CD8-positive, alpha-beta memory T cell (primary cell): ENCODE results near the gene AGPAT4. TPM values are rescaled to one million over a fixed set of nuclear protein-coding genes. Genes with fewer than 3 reads are reported as not detected.
A peak's percentile ranks its signal among the peaks of the same experiment; 100 is the strongest.
"Not testable (repeated sequence)": the region's sequence is repeated elsewhere in the genome, so short reads cannot be mapped to it uniquely, and the experiment has no call there.

Source experiments
- CTCF ChIA-PET: fragments of 350-600 bp; sonication (Branson Sonifier 250); formaldehyde crosslinking; loops from one replicate; lab custom pipeline; 2021; ENCODE audit warnings: antibody characterized with exemption; lab: Charles Lee
- POLR2A ChIA-PET: fragments of 350-600 bp; sonication (Branson Sonifier 250); formaldehyde crosslinking; loops from one replicate; lab custom pipeline; 2021; ENCODE audit warnings: antibody characterized with exemption; lab: Charles Lee
- DNase-seq, 5 donors: peaks; one replicate each; pipeline versions ENCODE4 v3.0.0 to v3.0.0-alpha.2; 2020 to 2022; ENCODE audit warnings: mixed read lengths in 1 of 5
- H3K27ac ChIP-seq: one replicate; pipeline ENCODE4 v1.7.0; 2013; ENCODE audit warnings: low read depth, mild to moderate bottlenecking, low read length, moderate library complexity
- H3K27me3 ChIP-seq: 2 replicates; pipeline ENCODE4 v1.7.0; 2013; ENCODE audit warnings: low read length, mild to moderate bottlenecking; ENCODE audit not compliant: insufficient read depth, poor library complexity, severe bottlenecking
- H3K36me3 ChIP-seq: 2 replicates; pipeline ENCODE4 v1.7.0; 2013; ENCODE audit warnings: mild to moderate bottlenecking, low read length, moderate library complexity; ENCODE audit not compliant: insufficient read depth
- H3K4me1 ChIP-seq: 2 replicates; pipeline ENCODE4 v1.7.0; 2013; ENCODE audit warnings: mild to moderate bottlenecking, low read length, moderate library complexity; ENCODE audit not compliant: insufficient read depth
- H3K4me3 ChIP-seq: 2 replicates; pipeline ENCODE4 v1.7.0; 2013; ENCODE audit warnings: mild to moderate bottlenecking, low read length
- H3K9me3 ChIP-seq: 2 replicates; pipeline ENCODE4 v1.7.0; 2013; ENCODE audit warnings: mild to moderate bottlenecking, low read length
- H3K27ac Mint-ChIP-seq, 8 donors: one replicate each; pipeline ENCODE4 v1.8.0; 2020 to 2021; ENCODE audit warnings: mixed read lengths in 8 of 8, mild to moderate bottlenecking in 6 of 8, inconsistent platforms in 3 of 8, moderate library complexity in 3 of 8
- H3K27me3 Mint-ChIP-seq, 2 donors: one replicate each; pipeline ENCODE4 v1.8.0; 2020 to 2021; ENCODE audit warnings: mixed read lengths in 2 of 2, mild to moderate bottlenecking in 1 of 2, moderate library complexity in 1 of 2
- H3K36me3 Mint-ChIP-seq, 3 donors: one replicate each; pipeline ENCODE4 v1.8.0; 2020 to 2021; ENCODE audit warnings: mixed read lengths in 3 of 3, inconsistent platforms in 1 of 3, mild to moderate bottlenecking in 1 of 3
- H3K4me1 Mint-ChIP-seq, 3 donors: one replicate each; pipeline ENCODE4 v1.8.0; 2020 to 2021; ENCODE audit warnings: mixed read lengths in 3 of 3, inconsistent platforms in 1 of 3, mild to moderate bottlenecking in 1 of 3
- H3K4me3 Mint-ChIP-seq, 7 donors: one replicate each; pipeline ENCODE4 v1.8.0; 2020 to 2021; ENCODE audit warnings: mixed read lengths in 7 of 7, mild to moderate bottlenecking in 6 of 7, moderate library complexity in 4 of 7, inconsistent platforms in 2 of 7
- H3K9me3 Mint-ChIP-seq, 5 donors: one replicate each; pipeline ENCODE4 v1.8.0; 2020 to 2022; ENCODE audit warnings: mixed read lengths in 5 of 5, mild to moderate bottlenecking in 3 of 5, moderate library complexity in 2 of 5, inconsistent platforms in 1 of 5
- polyA plus RNA-seq: library from polyadenylated mRNA; unstranded; fragments of 300-500 nt; fragmentation: Illumina TruSeq; gene quantifications from one replicate; pipeline ENCODE4 v1.2.3, GENCODE V29; 2021
- total RNA-seq, 2 experiments: library from RNA; stranded (reverse); gene quantifications; one replicate each; pipeline ENCODE4 v1.2.3, GENCODE V29; 2021

Gene AGPAT4
- total and polyA plus RNA-seq, 3 experiments from 2014 or later = 2.2 to 5.9 (median 2.8) TPM

GRCh38 chr6:161188547-161189465 lies 85.1 kb downstream of the AGPAT4 start:
- Mint-ChIP-seq H3K4me3 (no peak overlapping the region), H3K9me3 (peaks cover 0 to 10% (median 5%) of the 10 kb centered on the region in 5 donors), H3K27me3 (no peaks in the 10 kb centered on the region), H3K27ac (peak overlapping the region in 1 of 8 donors; percentile 39), H3K36me3 (peaks cover 1 to 23% (median 4%) of the 10 kb centered on the region in 3 donors), H3K4me1 (peaks cover 0 to 3% (median 0%) of the 10 kb centered on the region in 3 donors)
- ChIA-PET CTCF (interaction anchor here (1.3 kb wide), 1 partner anchor 10 kb away, joined by 4 read pairs; no protein-coding TSS in a partner anchor), POLR2A (no interaction called here)
- Histone ChIP-seq H3K27me3 (no peaks in the 10 kb centered on the region), H3K9me3 (no peaks in the 10 kb centered on the region), H3K36me3 (no peaks in the 10 kb centered on the region), H3K27ac (no peak overlapping the region), H3K4me1 (no peaks in the 10 kb centered on the region), H3K4me3 (no peak overlapping the region)
- no peak for DNase-seq

DNA sequence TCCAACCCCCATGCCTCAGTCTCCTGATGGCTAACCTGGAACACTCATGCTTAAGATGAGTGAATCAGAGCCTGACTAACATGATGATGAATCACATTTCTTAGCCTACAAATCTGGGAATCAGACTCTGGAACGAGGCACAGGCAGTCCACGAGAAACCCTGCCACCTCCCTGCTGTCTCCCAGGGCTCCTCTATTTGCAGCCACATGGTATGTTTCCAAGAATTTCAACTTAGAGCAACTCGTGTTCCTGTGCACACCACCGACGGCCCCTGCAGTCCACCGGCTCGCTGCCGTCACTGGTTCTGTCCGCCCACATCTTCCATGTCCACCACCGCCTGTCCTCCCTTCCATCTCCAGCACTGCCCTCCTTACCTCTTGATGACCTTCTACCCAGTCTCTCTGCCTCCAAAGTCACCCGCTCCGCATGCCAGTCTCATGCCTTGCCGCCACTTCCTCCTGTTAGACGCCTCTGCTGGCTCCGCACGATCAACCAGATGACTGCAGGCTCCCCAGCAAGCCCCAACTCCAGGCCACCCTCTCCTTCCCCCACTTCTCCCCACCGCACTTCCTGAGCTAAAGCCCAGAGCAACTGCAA lies 87.6 kb downstream of the AGPAT4 start:
- Histone ChIP-seq H3K27ac (no peak overlapping the region), H3K9me3 (no peaks in the 10 kb centered on the region), H3K4me1 (no peaks in the 10 kb centered on the region), H3K36me3 (no peaks in the 10 kb centered on the region), H3K27me3 (no peaks in the 10 kb centered on the region), H3K4me3 (no peak overlapping the region)
- H3K36me3 Mint-ChIP-seq = peaks cover 1 to 13% (median 4%) of the 10 kb centered on the region in 3 donors
- no peak for DNase-seq
- peaks cover 0 to 3% (median 0%) of the 10 kb centered on the region in 3 donors for H3K4me1 Mint-ChIP-seq
- peak overlapping the region in 1 of 7 donors; percentile 48 for H3K4me3 Mint-ChIP-seq
- no peaks in the 10 kb centered on the region for H3K27me3 Mint-ChIP-seq
- H3K27ac Mint-ChIP-seq = peak overlapping the region in 2 of 8 donors; percentile 15 to 22
- CTCF ChIA-PET = no interaction called here
- POLR2A ChIA-PET = no interaction called here
- no peaks in the 10 kb centered on the region for H3K9me3 Mint-ChIP-seq

- ChIA-PET POLR2A (no interaction called here), CTCF (interaction anchor here (1.4 kb wide), 1 partner anchor 190 kb away, joined by 3 read pairs; no protein-coding TSS in a partner anchor)
- DNase-seq = no peak
- H3K36me3 ChIP-seq = no peaks in the 10 kb centered on the region
- H3K27me3 ChIP-seq = no peaks in the 10 kb centered on the region
- no peak overlapping the region for H3K4me3 ChIP-seq
- no peaks in the 10 kb centered on the region for H3K4me1 Mint-ChIP-seq
- no peak overlapping the region for H3K4me3 Mint-ChIP-seq
- H3K36me3 Mint-ChIP-seq = peaks cover 1 to 28% (median 3%) of the 10 kb centered on the region in 3 donors
- no peaks in the 10 kb centered on the region for H3K9me3 ChIP-seq
- no peaks in the 10 kb centered on the region for H3K4me1 ChIP-seq
- H3K27ac ChIP-seq = no peak overlapping the region
- H3K27me3 Mint-ChIP-seq = peaks cover 0 to 1% of the 10 kb centered on the region in 2 donors
- no peak overlapping the region for H3K27ac Mint-ChIP-seq
- H3K9me3 Mint-ChIP-seq = peaks cover 0 to 19% (median 12%) of the 10 kb centered on the region in 5 donors
Observed at GRCh38 chr6:161181121-161181520, 92.7 kb downstream of the AGPAT4 start.

DNA sequence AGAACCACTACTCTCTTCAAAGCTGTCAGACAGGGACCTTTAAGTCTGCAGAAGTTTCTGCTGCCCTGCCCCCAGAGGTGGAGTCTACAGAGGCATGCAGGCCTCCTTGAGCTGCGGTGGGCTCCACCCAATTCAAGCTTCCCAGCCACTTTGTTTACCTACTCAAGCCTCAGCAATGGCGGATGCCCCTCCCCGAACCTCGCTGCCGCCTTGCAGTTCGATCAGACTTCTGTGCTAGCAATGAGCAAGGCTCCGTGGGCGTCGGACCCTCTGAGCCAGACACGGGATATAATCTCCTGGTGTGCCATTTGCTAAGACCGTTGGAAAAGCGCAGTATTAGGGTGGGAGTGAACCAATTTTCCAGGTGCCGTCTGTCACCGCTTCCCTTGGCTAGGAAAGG lies 95.7 kb downstream of the AGPAT4 start:
- H3K4me1 Mint-ChIP-seq, H3K27me3 ChIP-seq, H3K27ac ChIP-seq, H3K27me3 Mint-ChIP-seq, H3K9me3 ChIP-seq, CTCF ChIA-PET, H3K4me1 ChIP-seq, H3K4me3 Mint-ChIP-seq, H3K27ac Mint-ChIP-seq, H3K4me3 ChIP-seq, DNase-seq, H3K36me3 ChIP-seq, POLR2A ChIA-PET: not testable (repeated sequence)
- Mint-ChIP-seq H3K9me3 (peaks cover 0 to 26% (median 19%) of the 10 kb centered on the region in 5 donors), H3K36me3 (peaks cover 3 to 32% (median 3%) of the 10 kb centered on the region in 3 donors)

GRCh38 chr6:161176428-161176827 lies 97.4 kb downstream of the AGPAT4 start:
- Mint-ChIP-seq H3K27ac (peak overlapping the region in 1 of 8 donors; percentile 16), H3K36me3 (peaks cover 3 to 32% (median 3%) of the 10 kb centered on the region in 3 donors), H3K9me3 (peaks cover 0 to 27% (median 19%) of the 10 kb centered on the region in 5 donors)
- CTCF ChIA-PET, H3K4me3 Mint-ChIP-seq, DNase-seq, H3K36me3 ChIP-seq, H3K4me1 ChIP-seq, H3K4me1 Mint-ChIP-seq, H3K9me3 ChIP-seq, H3K4me3 ChIP-seq, H3K27ac ChIP-seq, H3K27me3 Mint-ChIP-seq, POLR2A ChIA-PET, H3K27me3 ChIP-seq: not testable (repeated sequence)

DNA sequence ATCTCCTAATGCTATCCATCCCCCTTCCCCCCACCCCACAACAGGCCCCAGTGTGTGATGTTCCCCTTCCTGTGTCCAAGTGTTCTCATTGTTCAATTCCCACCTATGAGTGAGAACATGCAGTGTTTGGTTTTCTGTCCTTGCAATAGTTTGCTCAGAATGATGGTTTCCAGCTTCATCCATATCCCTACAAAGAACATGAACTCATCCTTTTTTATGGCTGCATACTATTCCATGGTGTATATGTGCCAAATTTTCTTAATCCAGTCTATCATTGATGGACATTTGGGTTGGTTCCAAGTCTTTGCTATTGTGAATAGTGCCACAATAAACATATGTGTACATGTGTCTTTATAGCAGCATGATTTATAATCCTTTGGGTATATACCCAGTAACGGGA lies 101.1 kb downstream of the AGPAT4 start:
- H3K4me1 ChIP-seq, H3K4me1 Mint-ChIP-seq, H3K27me3 ChIP-seq, DNase-seq, H3K27ac Mint-ChIP-seq, POLR2A ChIA-PET, H3K4me3 ChIP-seq, H3K4me3 Mint-ChIP-seq, H3K9me3 ChIP-seq, H3K27me3 Mint-ChIP-seq, H3K36me3 ChIP-seq, H3K27ac ChIP-seq, CTCF ChIA-PET: not testable (repeated sequence)
- H3K36me3 Mint-ChIP-seq = peaks cover 0 to 28% (median 3%) of the 10 kb centered on the region in 3 donors
- H3K9me3 Mint-ChIP-seq = peaks cover 0 to 17% (median 11%) of the 10 kb centered on the region in 5 donors

- Mint-ChIP-seq H3K36me3 (peaks cover 0 to 12% (median 1%) of the 10 kb centered on the region in 3 donors), H3K27ac (peak overlapping the region in 1 of 8 donors; percentile 36), H3K27me3 (peaks cover 0 to 5% of the 10 kb centered on the region in 2 donors), H3K9me3 (peaks cover 0 to 9% (median 3%) of the 10 kb centered on the region in 5 donors), H3K4me1 (peaks cover 0 to 6% (median 0%) of the 10 kb centered on the region in 3 donors), H3K4me3 (no peak overlapping the region)
- H3K4me3 ChIP-seq = no peak overlapping the region
- no peaks in the 10 kb centered on the region for H3K4me1 ChIP-seq
- H3K36me3 ChIP-seq = no peaks in the 10 kb centered on the region
- CTCF ChIA-PET = no interaction called here
- no peaks in the 10 kb centered on the region for H3K27me3 ChIP-seq
- no peak overlapping the region for H3K27ac ChIP-seq
- POLR2A ChIA-PET = no interaction called here
- no peaks in the 10 kb centered on the region for H3K9me3 ChIP-seq
- DNase-seq = no peak
Observed at GRCh38 chr6:161171207-161171606, 102.7 kb downstream of the AGPAT4 start.

- ChIA-PET CTCF (no interaction called here), POLR2A (no interaction called here)
- H3K27me3 Mint-ChIP-seq = peaks cover 0 to 3% of the 10 kb centered on the region in 2 donors
- Histone ChIP-seq H3K4me3 (no peak overlapping the region), H3K4me1 (no peaks in the 10 kb centered on the region), H3K27me3 (no peaks in the 10 kb centered on the region), H3K27ac (no peak overlapping the region), H3K36me3 (no peaks in the 10 kb centered on the region), H3K9me3 (no peaks in the 10 kb centered on the region)
- H3K36me3 Mint-ChIP-seq = peaks cover 5 to 12% (median 6%) of the 10 kb centered on the region in 3 donors
- peaks cover 0 to 4% (median 3%) of the 10 kb centered on the region in 5 donors for H3K9me3 Mint-ChIP-seq
- peaks cover 0 to 6% (median 0%) of the 10 kb centered on the region in 3 donors for H3K4me1 Mint-ChIP-seq
- H3K27ac Mint-ChIP-seq = peak overlapping the region in 2 of 8 donors; percentile 23 to 27
- no peak for DNase-seq
- no peak overlapping the region for H3K4me3 Mint-ChIP-seq
Observed at GRCh38 chr6:161169696-161170095, 104.2 kb downstream of the AGPAT4 start.
